GM12875 (cell line): ENCODE results near the gene ECHDC1.

Experiments used
- H3K4me3 ChIP-seq: one replicate; pipeline ENCODE4 v1.5.1; 2011; ENCODE audit warnings: low read depth, low read length, control low read depth
- CTCF ChIP-seq: IDR thresholded peaks from 2 replicates; pipeline ENCODE4 v1.5.1; 2011; ENCODE audit warnings: low read depth, mild to moderate bottlenecking, control low read depth, inconsistent platforms, low read length, moderate library complexity, borderline replicate concordance; ENCODE audit not compliant: insufficient read depth

Gene ECHDC1

GRCh38 chr6:127349980-127350379 lies 6.6 kb upstream of the ECHDC1 start:
- no peak overlapping the region for H3K4me3 ChIP-seq
- no peak for TF ChIP-seq CTCF

GRCh38 chr6:127348028-127348661 lies 4.7 kb upstream of the ECHDC1 start:
- no peak overlapping the region for H3K4me3 ChIP-seq
- no peak for TF ChIP-seq CTCF

- H3K4me3 ChIP-seq = no peak overlapping the region
- TF ChIP-seq CTCF = no peak
Observed at GRCh38 chr6:127347178-127347577, 3.8 kb upstream of the ECHDC1 start.

- no peak overlapping the region for H3K4me3 ChIP-seq
- no peak for TF ChIP-seq CTCF
Observed at GRCh38 chr6:127345521-127345920, 2.1 kb upstream of the ECHDC1 start.

GRCh38 chr6:127343809-127344659 lies 625 bp upstream of the ECHDC1 start:
- TF ChIP-seq CTCF = no peak
- H3K4me3 ChIP-seq = peak overlapping the region; percentile 73

- no peak for TF ChIP-seq CTCF
Observed at GRCh38 chr6:127342296-127342945, 988 bp downstream of the ECHDC1 start.

More at GRCh38 chr6:127342296-127342945, 988 bp downstream of the ECHDC1 start:
- peak overlapping the region; percentile 73 for H3K4me3 ChIP-seq
